ENCODE results near the gene HINT2. TPM values are rescaled to one million over a fixed set of nuclear protein-coding genes. Genes with fewer than 3 reads are reported as not detected.

The HINT2 gene
- total RNA-seq, 1 experiment from 2014 or later: 69.7 TPM

- Histone ChIP-seq H3K9me3 (ENCODE audit: low read length) (no peaks in the 10 kb centered on the region), H3K9me2 (replicated peaks; ENCODE audit: low read length) (no peaks in the 10 kb centered on the region), H3K9ac (ENCODE audit: low read length) (no peak overlapping the region), H3K27ac (ENCODE audit: low read length) (no peak overlapping the region), H2AFZ (ENCODE audit: low read length) (no peak overlapping the region), H3K36me3 (ENCODE audit: low read depth, low read length) (no peaks in the 10 kb centered on the region), H3K4me1 (ENCODE audit: insufficient read depth, low read length) (peaks cover 24% of the 10 kb centered on the region), H3F3A (ENCODE audit: low read length, unreplicated experiment) (no peaks in the 10 kb centered on the region), H3K79me2 (ENCODE audit: low read length) (no peaks in the 10 kb centered on the region), H3K27me3 (ENCODE audit: low read length) (no peaks in the 10 kb centered on the region), H4K20me1 (ENCODE audit: low read length) (no peaks in the 10 kb centered on the region), H3K4me3 (ENCODE audit: low read length) (no peak overlapping the region), H3K4me2 (ENCODE audit: low read length) (peak overlapping the region; percentile 7; the same call in 1 of the 2 replicates)
- DNase-seq: peak; percentile 77
- CTCF ChIA-PET: interaction anchor here (1.2 kb wide), 1 partner anchor 34 kb away, joined by 3 read pairs; no protein-coding TSS in a partner anchor
- peak; percentile 76 for ATAC-seq
- intact Hi-C loops (cut with micrococcal nuclease): no loop called here
- BruUV-seq (replicated peaks): no TSS peak
- POLR2A ChIA-PET (ENCODE audit: unreplicated experiment): no interaction called here
- TF ChIP-seq EZH2 (IDR thresholded peaks at IDR 0.05; ENCODE audit: low read length, unreplicated experiment) (no peak), CTCF (conservative IDR thresholded peaks at IDR 0.05; ENCODE audit: low read depth, low read length) (no peak), EZH2phosphoT487 (IDR thresholded peaks at IDR 0.05; ENCODE audit: borderline replicate concordance, low read length) (no peak)
Observed at GRCh38 chr9:35847792-35848572, 33.1 kb upstream of the HINT2 start.

- intact Hi-C loops (cut with micrococcal nuclease): no loop called here
- DNase-seq (no peak), ATAC-seq (no peak)
- POLR2A ChIA-PET (ENCODE audit: unreplicated experiment): no interaction called here
- H3K4me3 ChIP-seq (ENCODE audit: low read length): no peak overlapping the region
- no peak overlapping the region for H2AFZ ChIP-seq (ENCODE audit: low read length)
- no peaks in the 10 kb centered on the region for H3K79me2 ChIP-seq (ENCODE audit: low read length)
- TF ChIP-seq CTCF (conservative IDR thresholded peaks at IDR 0.05; ENCODE audit: low read depth, low read length): no peak
- TF ChIP-seq EZH2phosphoT487 (IDR thresholded peaks at IDR 0.05; ENCODE audit: borderline replicate concordance, low read length): no peak
- no peak for TF ChIP-seq EZH2 (IDR thresholded peaks at IDR 0.05; ENCODE audit: low read length, unreplicated experiment)
- H3K9me3 ChIP-seq (ENCODE audit: low read length): no peaks in the 10 kb centered on the region
- no peak overlapping the region for H3K27ac ChIP-seq (ENCODE audit: low read length)
- H3K36me3 ChIP-seq (ENCODE audit: low read depth, low read length): no peaks in the 10 kb centered on the region
- H3K9ac ChIP-seq (ENCODE audit: low read length): no peak overlapping the region
- H3K27me3 ChIP-seq (ENCODE audit: low read length): no peaks in the 10 kb centered on the region
- no peaks in the 10 kb centered on the region for H3F3A ChIP-seq (ENCODE audit: low read length, unreplicated experiment)
- CTCF ChIA-PET: interaction anchor here (1.2 kb wide), 1 partner anchor 36 kb away, joined by 3 read pairs; no protein-coding TSS in a partner anchor
- no peak overlapping the region for H3K4me2 ChIP-seq (ENCODE audit: low read length)
- no peaks in the 10 kb centered on the region for H4K20me1 ChIP-seq (ENCODE audit: low read length)
- peaks cover 24% of the 10 kb centered on the region for H3K4me1 ChIP-seq (ENCODE audit: insufficient read depth, low read length)
- no peaks in the 10 kb centered on the region for H3K9me2 ChIP-seq (replicated peaks; ENCODE audit: low read length)
- BruUV-seq (replicated peaks): no TSS peak
Observed at GRCh38 chr9:35845824-35846771, 31.3 kb upstream of the HINT2 start.
